H1 (cell line): ENCODE measurements around the gene TSC22D1. TPM values are rescaled to one million over a fixed set of nuclear protein-coding genes. Genes with fewer than 3 reads are reported as not detected.

Source experiments
- CTCF ChIA-PET: fragments of 300-600 bp; sonication (Branson Sonifier 250); formaldehyde crosslinking; loops from one replicate; lab custom pipeline; 2021; ENCODE audit not compliant: partially characterized antibody; lab: Charles Lee
- POLR2A ChIA-PET: fragments of 300-600 bp; sonication (Branson Sonifier 250); formaldehyde crosslinking; loops from one replicate; lab custom pipeline; 2021; ENCODE audit warnings: inconsistent platforms; ENCODE audit not compliant: partially characterized antibody; lab: Charles Lee
- DNase-seq, 2 experiments: peaks; one replicate each; pipeline versions ENCODE4 v3.0.0 to v3.0.0-alpha.2; 2010 to 2022; ENCODE audit warnings: low spot score in 2 of 2, low read depth in 1 of 2, mixed read lengths in 1 of 2
- FAIRE-seq: peaks from 2 replicates; lab custom pipeline; 2011; peaks lifted over from hg19 to GRCh38; lab: Jason Lieb, UNC
- H2AFZ ChIP-seq: 2 replicates; pipeline ENCODE4 v1.8.1; 2012; ENCODE audit warnings: low read length, inconsistent platforms
- H2AK5ac ChIP-seq: 2 replicates; pipeline ENCODE4 v1.6.1; 2013; ENCODE audit warnings: low read depth, low read length
- H2BK120ac ChIP-seq: replicated peaks from 2 replicates; pipeline ENCODE3; 2013; ENCODE audit warnings: low read depth, low read length, inconsistent platforms
- H2BK12ac ChIP-seq: 2 replicates; pipeline ENCODE4 v1.6.1; 2013; ENCODE audit warnings: low read depth, low read length
- H2BK15ac ChIP-seq: 2 replicates; pipeline ENCODE4 v1.6.1; 2013; ENCODE audit warnings: low read length
- H2BK20ac ChIP-seq: 2 replicates; pipeline ENCODE4 v1.6.1; 2013; ENCODE audit warnings: low read length
- H2BK5ac ChIP-seq: 2 replicates; pipeline ENCODE4 v1.6.1; 2013; ENCODE audit warnings: low read depth, low read length
- H3K14ac ChIP-seq: 2 replicates; pipeline ENCODE4 v1.6.1; 2013; ENCODE audit warnings: inconsistent platforms; ENCODE audit not compliant: insufficient read length
- H3K18ac ChIP-seq: 2 replicates; pipeline ENCODE4 v1.6.1; 2013; ENCODE audit warnings: low read length; ENCODE audit errors: extremely low read depth
- H3K23ac ChIP-seq: 2 replicates; pipeline ENCODE4 v1.6.1; 2013; ENCODE audit warnings: inconsistent platforms; ENCODE audit not compliant: insufficient read length
- H3K23me2 ChIP-seq: 2 replicates; pipeline ENCODE4 v1.6.1; 2013; ENCODE audit warnings: low read depth, low read length
- H3K27ac ChIP-seq: 2 replicates; pipeline ENCODE4 v1.6.1; 2011; ENCODE audit warnings: low read depth, low read length, inconsistent platforms
- H3K27me3 ChIP-seq, 4 experiments: replicated peaks in 1 of 4; 1 replicate in 1 of 4; 2 replicates in 3 of 4; pipeline versions ENCODE4 v1.6.1 to v1.8.1; 2011 to 2013; ENCODE audit warnings: low read length in 3 of 4, mild to moderate bottlenecking in 3 of 4, inconsistent platforms in 2 of 4, mixed read lengths in 2 of 4, moderate library complexity in 1 of 4; ENCODE audit not compliant: control insufficient read depth in 3 of 4, insufficient read depth in 3 of 4; ENCODE audit errors: extremely low read depth in 1 of 4
- H3K36me3 ChIP-seq, 4 experiments: 2 replicates each; pipeline versions ENCODE4 v1.6.1 to v1.8.1; 2011 to 2013; ENCODE audit warnings: mild to moderate bottlenecking in 4 of 4, low read length in 3 of 4, moderate library complexity in 2 of 4, control low read depth in 1 of 4, inconsistent platforms in 1 of 4; ENCODE audit not compliant: insufficient read depth in 4 of 4, control insufficient read depth in 2 of 4
- H3K4ac ChIP-seq: replicated peaks from 2 replicates; pipeline ENCODE3; 2013; ENCODE audit warnings: low read length, low read depth, mixed read lengths, inconsistent platforms; ENCODE audit not compliant: insufficient read length
- H3K4me1 ChIP-seq, 4 experiments: replicated peaks in 1 of 4; 1 replicate in 1 of 4; 2 replicates in 3 of 4; pipeline versions ENCODE4 v1.6.1 to v1.8.1; 2011 to 2013; ENCODE audit warnings: low read length in 3 of 4, inconsistent platforms in 2 of 4, mixed read lengths in 1 of 4; ENCODE audit not compliant: insufficient read depth in 4 of 4, control insufficient read depth in 3 of 4
- H3K4me2 ChIP-seq, 2 experiments: 2 replicates each; pipeline versions ENCODE4 v1.6.1 to v1.8.1; 2011 to 2013; ENCODE audit warnings: low read depth in 2 of 2, low read length in 2 of 2, control low read depth in 1 of 2, inconsistent platforms in 1 of 2, mild to moderate bottlenecking in 1 of 2; ENCODE audit not compliant: insufficient read depth in 1 of 2
- H3K4me3 ChIP-seq, 4 experiments: fragments of 200-600, 300-600 bp in 1 of 4; sonication (generic), shearing (Covaris generic), sonication (Bioruptor Twin) in 1 of 4; 2 replicates each; pipeline versions ENCODE4 v1.5.1 to v1.8.1; 2011 to 2016; ENCODE audit warnings: low read length in 4 of 4, low read depth in 3 of 4, control low read depth in 2 of 4, inconsistent platforms in 2 of 4, mild to moderate bottlenecking in 2 of 4, mixed read lengths in 1 of 4, moderate library complexity in 1 of 4; ENCODE audit not compliant: insufficient read depth in 2 of 4; ENCODE audit errors: extremely low read depth in 1 of 4
- H3K56ac ChIP-seq: replicated peaks from 2 replicates; pipeline ENCODE3; 2013; ENCODE audit warnings: low read depth, mild to moderate bottlenecking, mixed read lengths, low read length, inconsistent platforms; ENCODE audit not compliant: insufficient read length
- H3K79me1 ChIP-seq: 2 replicates; pipeline ENCODE4 v1.6.1; 2013; ENCODE audit warnings: low read depth, low read length, control low read depth
- H3K79me2 ChIP-seq, 2 experiments: 2 replicates each; pipeline versions ENCODE4 v1.6.1 to v1.8.1; 2012 to 2013; ENCODE audit warnings: low read length in 2 of 2, mild to moderate bottlenecking in 2 of 2, inconsistent platforms in 1 of 2; ENCODE audit not compliant: insufficient read depth in 2 of 2, control insufficient read depth in 1 of 2
- H3K9ac ChIP-seq, 4 experiments: replicated peaks in 1 of 4; 1 replicate in 1 of 4; 2 replicates in 3 of 4; pipeline versions ENCODE4 v1.6.1 to v1.8.1; 2011 to 2013; ENCODE audit warnings: low read depth in 3 of 4, low read length in 3 of 4, control low read depth in 2 of 4, mild to moderate bottlenecking in 2 of 4, moderate library complexity in 2 of 4, inconsistent platforms in 1 of 4; ENCODE audit errors: extremely low read depth in 1 of 4
- H3K9me3 ChIP-seq, 2 experiments: 2 replicates each; pipeline versions ENCODE4 v1.6.1 to v1.8.1; 2012 to 2013; ENCODE audit warnings: mild to moderate bottlenecking in 2 of 2, moderate library complexity in 2 of 2, control low read depth in 1 of 2, inconsistent platforms in 1 of 2, low read depth in 1 of 2, low read length in 1 of 2, mixed read lengths in 1 of 2; ENCODE audit not compliant: insufficient read depth in 2 of 2
- H4K20me1 ChIP-seq, 2 experiments: replicated peaks in 1 of 2; 2 replicates each; pipeline versions ENCODE3 to v1.8.1; 2011 to 2013; ENCODE audit warnings: inconsistent platforms in 2 of 2, low read length in 2 of 2, mild to moderate bottlenecking in 1 of 2; ENCODE audit not compliant: insufficient read depth in 2 of 2, control insufficient read depth in 1 of 2
- H4K5ac ChIP-seq: 2 replicates; pipeline ENCODE4 v1.6.1; 2013; ENCODE audit warnings: low read length, low read depth, mixed read lengths, inconsistent platforms; ENCODE audit not compliant: insufficient read length
- H4K8ac ChIP-seq: 2 replicates; pipeline ENCODE4 v1.8.0; 2013; ENCODE audit warnings: mild to moderate bottlenecking, moderate library complexity, low read length, inconsistent platforms; ENCODE audit not compliant: insufficient read depth; ENCODE audit errors: extremely low read depth
- H4K91ac ChIP-seq: replicated peaks from 2 replicates; pipeline ENCODE3; 2013; ENCODE audit warnings: low read length, mixed read lengths, inconsistent platforms; ENCODE audit not compliant: insufficient read length
- EP300 ChIP-seq, 2 experiments: IDR thresholded peaks; 1 replicate in 1 of 2; 2 replicates in 1 of 2; pipeline ENCODE4 v1.6.1; 2011 to 2012; ENCODE audit warnings: low read depth in 2 of 2, low read length in 2 of 2, mild to moderate bottlenecking in 2 of 2, borderline replicate concordance in 1 of 2, inconsistent platforms in 1 of 2, moderate library complexity in 1 of 2
- HDAC2 ChIP-seq, 2 experiments: fragments of 300-600 bp in 1 of 2; sonication (generic) in 1 of 2; IDR thresholded peaks; 2 replicates each; pipeline ENCODE4 v1.6.1; 2011 to 2012; ENCODE audit warnings: low read depth in 2 of 2, low read length in 2 of 2, mild to moderate bottlenecking in 2 of 2, moderate library complexity in 2 of 2, borderline replicate concordance in 1 of 2, inconsistent platforms in 1 of 2
- JUN ChIP-seq: IDR thresholded peaks from 2 replicates; pipeline ENCODE4 v1.6.1; 2011; ENCODE audit warnings: low read depth, mild to moderate bottlenecking, improper control_type of control experiment, low read length
- RBBP5 ChIP-seq: IDR thresholded peaks from 2 replicates; pipeline ENCODE4 v1.7.1; 2012; ENCODE audit warnings: low read depth, mild to moderate bottlenecking, inconsistent platforms, low read length, moderate library complexity, borderline replicate concordance
- RFX5 ChIP-seq: IDR thresholded peaks from 2 replicates; pipeline ENCODE4 v1.6.1; 2011; ENCODE audit warnings: low read depth, low read length, improper control_type of control experiment, borderline replicate concordance
- SIRT6 ChIP-seq: IDR thresholded peaks from one replicate; pipeline ENCODE4 v1.7.1; 2012; ENCODE audit warnings: low read length, inconsistent platforms
- TEAD4 ChIP-seq: IDR thresholded peaks from 2 replicates; pipeline ENCODE4 v1.6.1; 2012; ENCODE audit warnings: low read depth, low read length, inconsistent platforms, mixed read lengths
- WGBS, 2 experiments: shearing (Covaris generic) in 1 of 2; methylation state at CpG; one replicate each; pipeline versions ENCODE4 v1.1.6 to v1.1.7; 2013 to 2015; ENCODE audit warnings: low lambda C conversion rate in 2 of 2, mixed read lengths in 2 of 2, inconsistent platforms in 1 of 2, low coverage in 1 of 2, missing lambda C conversion rate in 1 of 2; ENCODE audit not compliant: insufficient replicate concordance in 2 of 2, insufficient coverage in 1 of 2, insufficient read length in 1 of 2; ENCODE audit errors: extremely low coverage in 1 of 2, missing lambda C conversion rate in 1 of 2; 5-methylcytosine and 5-hydroxymethylcytosine counted together
- polyA plus RNA-seq, 7 experiments: library from polyadenylated mRNA; depleted of rRNA in 3 of 7; stranded (reverse) in 5 of 7; unstranded in 2 of 7; fragments of >200 nt in 5 of 7; fragments of 200-250 nt in 2 of 7; gene quantifications; 1 replicate in 5 of 7; 2 replicates in 1 of 7; 4 replicates in 1 of 7; pipeline versions ENCODE4 v1.2.1 to v1.2.3, GENCODE V29; 2011 to 2013; ENCODE audit warnings: missing spikeins in 2 of 7, mixed read lengths in 2 of 7
- total RNA-seq: library from RNA; stranded (reverse); fragmentation: NEBNext Ultra II Directional; extraction: Animal tissue kit (Norgen Biotek cat#: 25700); gene quantifications from 2 replicates; pipeline ENCODE4 v1.2.1, GENCODE V29; 2021
- TF ChIP-seq, protein P1 (sequence below): IDR thresholded peaks from 2 replicates; pipeline ENCODE4 v1.6.1; 2012; ENCODE audit warnings: inconsistent platforms

The TSC22D1 gene
- total and polyA plus RNA-seq, 2 of the 8 experiments (the other 6 are each of a cell fraction or from before 2014, with no cell fraction given): 52.6 to 80.9 TPM

DNA sequence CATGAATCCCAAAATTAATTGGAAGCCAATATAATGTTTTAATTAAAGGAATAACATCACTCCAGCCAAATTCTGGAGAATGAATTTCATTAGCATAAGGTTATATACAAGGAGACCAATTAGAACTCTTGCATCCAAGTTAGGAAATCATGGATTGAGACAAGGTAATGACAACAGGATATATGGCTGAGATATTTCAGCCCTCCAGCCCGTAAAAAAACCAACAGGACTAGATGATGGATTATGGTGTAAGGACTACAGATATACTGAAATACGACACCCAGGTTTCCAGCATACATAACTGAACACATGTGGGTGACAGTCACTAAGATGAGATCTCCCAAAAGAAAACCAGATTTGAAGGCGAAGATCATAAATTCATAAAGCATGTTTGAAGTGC is 56.5 kb downstream of the TSC22D1 start:
- H3K36me3 ChIP-seq: no peaks in the 10 kb centered on the region
- H3K4me2 ChIP-seq: no peak overlapping the region
- H2BK5ac ChIP-seq: no peak overlapping the region
- peaks cover 0 to 11% (median 1%) of the 10 kb centered on the region in 4 experiments; a peak in 4 of 7 replicates for H3K4me1 ChIP-seq
- no peak overlapping the region for H2BK12ac ChIP-seq
- POLR2A ChIA-PET: interaction anchor here (1.2 kb wide), 1 partner anchor 8 kb away, joined by 7 read pairs; no protein-coding TSS in a partner anchor
- CTCF ChIA-PET: interaction anchor here (0.8 to 1.9 kb wide), 3 partner anchors 31 to 612 kb away, joined by 3 to 6 read pairs (median 4); no protein-coding TSS in a partner anchor
- H3K79me2 ChIP-seq: peaks cover 0 to 10% of the 10 kb centered on the region in 2 experiments; a peak in 1 of 4 replicates
- H3K56ac ChIP-seq: no peak overlapping the region
- no peak overlapping the region for H2AK5ac ChIP-seq
- H3K23ac ChIP-seq: no peak overlapping the region
- peaks cover 0 to 2% of the 10 kb centered on the region in 2 experiments for H4K20me1 ChIP-seq
- DNase-seq: no peak
- no peaks in the 10 kb centered on the region for H3K27me3 ChIP-seq
- H2BK20ac ChIP-seq: no peak overlapping the region
- no peaks in the 10 kb centered on the region for H3K79me1 ChIP-seq
- H4K8ac ChIP-seq: no peak overlapping the region
- no peak overlapping the region for H3K27ac ChIP-seq
- no peak overlapping the region for H2AFZ ChIP-seq
- H3K9ac ChIP-seq: no peak overlapping the region
- no peak for FAIRE-seq
- no peak overlapping the region for H3K14ac ChIP-seq
- no peak overlapping the region for H3K18ac ChIP-seq
- no peak overlapping the region for H3K4me3 ChIP-seq
- no peaks in the 10 kb centered on the region for H3K23me2 ChIP-seq
- 89% methylated on average over 3 of the region's 3 CpGs; no CpG with 5 or more reads in 1 of the 2 experiments for WGBS, 2 experiments
- no peaks in the 10 kb centered on the region for H3K9me3 ChIP-seq
- H2BK120ac ChIP-seq: no peak overlapping the region
- no peak overlapping the region for H4K5ac ChIP-seq
- H3K4ac ChIP-seq: no peak overlapping the region
- H2BK15ac ChIP-seq: no peak overlapping the region
- H4K91ac ChIP-seq: no peak overlapping the region
- no peak for TF ChIP-seq JUN
- no peak for TF ChIP-seq RBBP5
- no peak for TF ChIP-seq EP300 (IDR thresholded peaks at IDR 0.05; ENCODE audit: borderline replicate concordance in 1 of 2, low read depth in 2 of 2, low read length in 2 of 2)
- TF ChIP-seq, protein P1, sequence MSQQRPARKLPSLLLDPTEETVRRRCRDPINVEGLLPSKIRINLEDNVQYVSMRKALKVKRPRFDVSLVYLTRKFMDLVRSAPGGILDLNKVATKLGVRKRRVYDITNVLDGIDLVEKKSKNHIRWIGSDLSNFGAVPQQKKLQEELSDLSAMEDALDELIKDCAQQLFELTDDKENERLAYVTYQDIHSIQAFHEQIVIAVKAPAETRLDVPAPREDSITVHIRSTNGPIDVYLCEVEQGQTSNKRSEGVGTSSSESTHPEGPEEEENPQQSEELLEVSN: no peak
- TF ChIP-seq SIRT6: no peak
- TF ChIP-seq HDAC2 (IDR thresholded peaks at IDR 0.05; ENCODE audit: borderline replicate concordance in 1 of 2, low read depth in 2 of 2, low read length in 2 of 2): no peak
- TF ChIP-seq TEAD4: no peak
- no peak for TF ChIP-seq RFX5
